Measurements from ENCODE around the gene CILP2.

- TF ChIP-seq CTCF (IDR thresholded peaks at IDR 0.05) (no peak), POLR2A (IDR thresholded peaks at IDR 0.05) (no peak), POLR2AphosphoS5 (IDR thresholded peaks at IDR 0.05; ENCODE audit: insufficient read depth in 1 of 2, low read depth in 1 of 2) (no peak)
Measured at GRCh38 chr19:19547674-19548336, 9.7 kb downstream of the CILP2 start.
